Measurements from ENCODE around the gene SERHL2.
"Not testable (repeated sequence)": the region's sequence is repeated elsewhere in the genome, so short reads cannot be mapped to it uniquely, and the experiment has no call there.

GRCh38 chr22:42607641-42608040, 53.9 kb downstream of the SERHL2 start:
- not testable (repeated sequence) for TF ChIP-seq CTCF (IDR thresholded peaks at IDR 0.05; ENCODE audit: poor library complexity); EZH2 (IDR thresholded peaks at IDR 0.05; ENCODE audit: borderline replicate concordance)
